HCT116 (cell line): ENCODE data around the gene SEMA3F. TPM values are rescaled to one million over a fixed set of nuclear protein-coding genes. Genes with fewer than 3 reads are reported as not detected.
"Not testable (repeated sequence)": the region's sequence is repeated elsewhere in the genome, so short reads cannot be mapped to it uniquely, and the experiment has no call there.

Experiments
- ATAC-seq: fragments of 200-7000 bp; cut with Tn5 transposase; 2 replicates; pipeline ENCODE4 v1.9.1; 2020; ENCODE audit warnings: mild to moderate bottlenecking, moderate library complexity
- BruUV-seq: library from RNA; stranded (reverse); fragments of 400-500 nt; replicated peaks from 2 replicates; lab custom pipeline; 2021; lab: Mats Ljungman, UMichigan
- CTCF ChIA-PET: fragments of 300-600 bp; sonication (Branson Sonifier 250); formaldehyde crosslinking; loops from one replicate; lab custom pipeline; 2021; ENCODE audit warnings: antibody characterized with exemption; lab: Charles Lee
- POLR2A ChIA-PET: fragments of 300-600, 350-600 bp; sonication (Branson Sonifier 250); formaldehyde crosslinking; loops from one replicate; lab custom pipeline; 2021; ENCODE audit warnings: antibody characterized with exemption; lab: Charles Lee
- RAD21 ChIA-PET, 2 experiments: fragments of 300-600 bp; sonication (Branson Sonifier 250); formaldehyde crosslinking; loops; one replicate each; lab custom pipeline; 2023; ENCODE audit warnings: low total read pairs in 2 of 2; ENCODE audit not compliant: uncharacterized antibody in 2 of 2, unreplicated experiment in 2 of 2, low non-redundant PET in 1 of 2; lab: Charles Lee
- DNase-seq: peaks from one replicate; pipeline ENCODE4 v3.0.0-alpha.2; 2010; ENCODE audit warnings: low read depth, low spot score
- H2AFZ ChIP-seq: fragments of 200-600 bp; shearing (Covaris generic), sonication (generic); 2 replicates; pipeline ENCODE4 v1.6.1; 2017; ENCODE audit warnings: low read depth, mixed run types, mixed read lengths, antibody characterized with exemption, low read length; ENCODE audit not compliant: poor library complexity, severe bottlenecking
- H3K27ac ChIP-seq: 2 replicates; pipeline ENCODE4 v1.5.1; 2012; ENCODE audit warnings: low read depth, low read length
- H3K27me3 ChIP-seq: fragments of 200-600 bp; sonication (generic); 2 replicates; pipeline ENCODE4 v1.6.1; 2016; ENCODE audit warnings: mixed run types, low read length, mixed read lengths; ENCODE audit not compliant: insufficient read depth
- H3K36me3 ChIP-seq, 2 experiments: fragments of 200-500 bp in 1 of 2; fragments of 200-600 bp in 1 of 2; sonication (Bioruptor generic) in 1 of 2; sonication (generic) in 1 of 2; 2 replicates each; pipeline versions ENCODE4 v1.5.1 to v1.6.1; 2014 to 2016; ENCODE audit warnings: low read length in 2 of 2, inconsistent platforms in 1 of 2, mixed read lengths in 1 of 2, mixed run types in 1 of 2; ENCODE audit not compliant: insufficient read depth in 2 of 2, control insufficient read depth in 1 of 2
- H3K4me1 ChIP-seq, 2 experiments: fragments of 200-600 bp in 1 of 2; sonication (generic) in 1 of 2; 2 replicates each; pipeline versions ENCODE4 v1.5.1 to v1.6.1; 2012 to 2017; ENCODE audit warnings: low read length in 2 of 2, inconsistent platforms in 1 of 2, mild to moderate bottlenecking in 1 of 2, mixed read lengths in 1 of 2, mixed run types in 1 of 2, moderate library complexity in 1 of 2; ENCODE audit not compliant: insufficient read depth in 2 of 2, control insufficient read depth in 1 of 2
- H3K4me2 ChIP-seq: fragments of 200-600 bp; sonication (generic); 2 replicates; pipeline ENCODE4 v1.6.1; 2017; ENCODE audit warnings: mixed run types, low read length, mixed read lengths
- H3K4me3 ChIP-seq, 2 experiments: fragments of 200-600 bp in 1 of 2; sonication (generic) in 1 of 2; replicated peaks in 1 of 2; 2 replicates each; pipeline ENCODE4 v1.5.1; 2011 to 2016; ENCODE audit warnings: low read length in 2 of 2, control low read depth in 1 of 2, low read depth in 1 of 2, mild to moderate bottlenecking in 1 of 2, mixed read lengths in 1 of 2, mixed run types in 1 of 2
- H3K79me2 ChIP-seq: fragments of 200-600 bp; sonication (generic); 2 replicates; pipeline ENCODE4 v1.6.1; 2017; ENCODE audit warnings: mild to moderate bottlenecking, mixed run types, low read length, moderate library complexity, mixed read lengths; ENCODE audit not compliant: insufficient read depth
- H3K9ac ChIP-seq: fragments of 200-600 bp; sonication (generic); 2 replicates; pipeline ENCODE4 v1.6.1; 2016; ENCODE audit warnings: low read length, mixed read lengths
- H3K9me2 ChIP-seq: fragments of 200-600 bp; sonication (generic), shearing (Covaris generic); 2 replicates; pipeline ENCODE4 v1.6.1; 2017; ENCODE audit warnings: mixed run types, mild to moderate bottlenecking, moderate library complexity; ENCODE audit not compliant: insufficient read depth
- H3K9me3 ChIP-seq, 2 experiments: fragments of 200-500 bp in 1 of 2; fragments of 200-600 bp in 1 of 2; sonication (Bioruptor generic) in 1 of 2; sonication (generic) in 1 of 2; 2 replicates each; pipeline ENCODE4 v1.6.1; 2014 to 2017; ENCODE audit warnings: low read length in 2 of 2, mixed read lengths in 2 of 2, inconsistent platforms in 1 of 2, low read depth in 1 of 2, mild to moderate bottlenecking in 1 of 2, mixed run types in 1 of 2, moderate library complexity in 1 of 2; ENCODE audit not compliant: control insufficient read depth in 1 of 2, insufficient read depth in 1 of 2
- H4K20me1 ChIP-seq: fragments of 200-600 bp; sonication (generic), shearing (Covaris generic); 2 replicates; pipeline ENCODE4 v1.6.1; 2017; ENCODE audit warnings: mixed run types, mild to moderate bottlenecking, moderate library complexity; ENCODE audit not compliant: insufficient read depth
- CTCF ChIP-seq, 3 experiments: fragments of 200-600 bp in 1 of 3; sonication (generic) in 1 of 3; IDR thresholded peaks in 2 of 3; conservative IDR thresholded peaks in 1 of 3; 2 replicates each; pipeline ENCODE4 v1.5.1; 2012 to 2017; ENCODE audit warnings: low read depth in 2 of 3, low read length in 2 of 3, antibody characterized with exemption in 1 of 3, borderline replicate concordance in 1 of 3, control low read depth in 1 of 3, mild to moderate bottlenecking in 1 of 3, mixed read lengths in 1 of 3, mixed run types in 1 of 3, moderate library complexity in 1 of 3; ENCODE audit not compliant: insufficient read depth in 1 of 3
- ELF1 ChIP-seq: IDR thresholded peaks from 2 replicates; pipeline ENCODE4 v1.6.1; 2012; ENCODE audit warnings: low read depth, borderline replicate concordance
- EZH2 ChIP-seq: fragments of 200-600 bp; sonication (generic); IDR thresholded peaks from 2 replicates; pipeline ENCODE4 v1.6.1; 2017; ENCODE audit warnings: antibody characterized with exemption, mixed run types
- JUND ChIP-seq: IDR thresholded peaks from 2 replicates; pipeline ENCODE4 v1.6.1; 2012
- POLR2A ChIP-seq: IDR thresholded peaks from 2 replicates; pipeline ENCODE4 v1.7.0; 2011; ENCODE audit warnings: borderline replicate concordance; ENCODE audit not compliant: insufficient read depth, insufficient read length; ENCODE audit errors: extremely low read depth
- RAD21 ChIP-seq: IDR thresholded peaks from 2 replicates; pipeline ENCODE4 v1.6.1; 2012; ENCODE audit warnings: low read depth, mild to moderate bottlenecking
- SIN3A ChIP-seq: IDR thresholded peaks from 2 replicates; pipeline ENCODE4 v1.6.1; 2012; ENCODE audit warnings: low read depth
- SP1 ChIP-seq: IDR thresholded peaks from 2 replicates; pipeline ENCODE4 v1.6.1; 2012; ENCODE audit warnings: low read depth
- YY1 ChIP-seq: IDR thresholded peaks from 2 replicates; pipeline ENCODE4 v1.6.1; 2011; ENCODE audit warnings: low read length, low read depth, moderate library complexity, mild to moderate bottlenecking; ENCODE audit not compliant: insufficient replicate concordance; ENCODE audit errors: extremely low read depth
- ZFX ChIP-seq: fragments of 450-650 bp; IDR thresholded peaks from 2 replicates; pipeline ENCODE4 v1.6.1; 2017
- ZNF274 ChIP-seq: fragments of 200-500 bp; sonication (Bioruptor generic); IDR thresholded peaks from 2 replicates; pipeline ENCODE4 v1.6.1; 2014; ENCODE audit warnings: mild to moderate bottlenecking, low read depth, low read length, inconsistent platforms
- intact Hi-C: fragments of 100-400 bp; cut with micrococcal nuclease; formaldehyde crosslinking; loops from 2 replicates; pipeline ENCODE4 v1.10.0; 2022
- total RNA-seq: library from RNA; stranded (reverse); gene quantifications from one replicate; pipeline ENCODE4 v1.2.1, GENCODE V29; 2021; ENCODE audit not compliant: unreplicated experiment

Gene SEMA3F
- total RNA-seq, 1 experiment from 2014 or later = 15.7 TPM

GRCh38 chr3:50210510-50211367, 55.6 kb downstream of the SEMA3F start:
- ChIA-PET CTCF (interaction anchor here (1.3 to 3.0 kb wide), 4 partner anchors 16 kb away, joined by 4 to 10 read pairs (median 7); no protein-coding TSS in a partner anchor), POLR2A (interaction anchor here (0.6 to 1.2 kb wide), 2 partner anchors 16 to 71 kb away, joined by 3 read pairs; no protein-coding TSS in a partner anchor)
- Histone ChIP-seq H3K9me2 (no peaks in the 10 kb centered on the region), H3K4me1 (peaks cover 3 to 12% of the 10 kb centered on the region in 2 experiments; a peak in 1 of 4 replicates), H3K27ac (no peak overlapping the region; the same call in 1 of the 2 replicates)
- ATAC-seq = no peak
- TF ChIP-seq EZH2 = no peak
- no peak for TF ChIP-seq CTCF (IDR thresholded peaks at IDR 0.05 in 2 of 3, conservative IDR thresholded peaks at IDR 0.05 in 1 of 3; ENCODE audit: borderline replicate concordance in 1 of 3, insufficient read depth in 1 of 3, low read depth in 2 of 3, low read length in 2 of 3)
- TF ChIP-seq SP1 = no peak
- no peak for TF ChIP-seq ELF1
- TF ChIP-seq POLR2A = no peak
- TF ChIP-seq SIN3A = no peak
- no peak for TF ChIP-seq ZNF274
- no peak for TF ChIP-seq ZFX
- TF ChIP-seq YY1 = no peak
- TF ChIP-seq JUND = no peak
- TF ChIP-seq RAD21 = no peak
- TF ChIP-seq, all 23 proteins: peak for 0
- H3K4me2 ChIP-seq = no peak overlapping the region
- DNase-seq = no peak
- H3K79me2 ChIP-seq = no peaks in the 10 kb centered on the region
- H2AFZ ChIP-seq = no peak overlapping the region
- H3K36me3 ChIP-seq = no peaks in the 10 kb centered on the region
- no peaks in the 10 kb centered on the region for H3K27me3 ChIP-seq
- no peak overlapping the region for H3K9ac ChIP-seq
- no peak overlapping the region for H3K4me3 ChIP-seq
- RAD21 ChIA-PET = interaction anchor here in 1 of 2 experiments (0.6 kb wide), 1 partner anchor 61 kb away, joined by 7 read pairs; no protein-coding TSS in a partner anchor
- no peaks in the 10 kb centered on the region for H4K20me1 ChIP-seq
- intact Hi-C loops = no loop called here
- no TSS peak for BruUV-seq
- no peaks in the 10 kb centered on the region for H3K9me3 ChIP-seq

- ATAC-seq, BruUV-seq, H3K9me3 ChIP-seq, H3K4me1 ChIP-seq, RAD21 ChIA-PET, intact Hi-C loops, H2AFZ ChIP-seq, H3K79me2 ChIP-seq, H3K27ac ChIP-seq, H3K4me3 ChIP-seq, H3K9ac ChIP-seq, H3K27me3 ChIP-seq, H3K9me2 ChIP-seq, DNase-seq, H4K20me1 ChIP-seq, H3K36me3 ChIP-seq, H3K4me2 ChIP-seq: not testable (repeated sequence)
- ChIA-PET CTCF (interaction anchor here (0.7 to 2.2 kb wide), 4 partner anchors 15 to 87 kb away, joined by 3 to 8 read pairs (median 5); no protein-coding TSS in a partner anchor), POLR2A (interaction anchor here (0.6 to 1.2 kb wide), 3 partner anchors 16 to 70 kb away, joined by 3 read pairs; no protein-coding TSS in a partner anchor)
Observed at GRCh38 chr3:50211368-50211717, 56.2 kb downstream of the SEMA3F start.
